Esophagus squamous epithelium (tissue), 4 donors: ENCODE results near the gene POLA1.

ENCODE experiments used
- CTCF ChIP-seq, 6 experiments: fragments of 450-650 bp in 4 of 6; fragments of 200-600 bp in 2 of 6; sonication (generic) in 2 of 6; IDR thresholded peaks; one replicate each; pipeline ENCODE4 v1.5.1; 2016 to 2019; ENCODE audit warnings: antibody characterized with exemption in 6 of 6, mild to moderate bottlenecking in 4 of 6, moderate library complexity in 4 of 6
- POLR2A ChIP-seq, 4 donors: fragments of 450-650 bp; IDR thresholded peaks; one replicate each; pipeline ENCODE4 v1.6.1; 2017; ENCODE audit warnings: antibody characterized with exemption in 4 of 4, mild to moderate bottlenecking in 4 of 4, moderate library complexity in 3 of 4

GRCh38 chrX:24682739-24683432 is 10.8 kb upstream of the POLA1 start:
- no peak for TF ChIP-seq CTCF (IDR thresholded peaks at IDR 0.05)
- no peak for TF ChIP-seq POLR2A (IDR thresholded peaks at IDR 0.05)
